ENCODE data around the gene NCAPD2. TPM values are rescaled to one million over a fixed set of nuclear protein-coding genes. Genes with fewer than 3 reads are reported as not detected.

The NCAPD2 gene
- total and polyA plus RNA-seq, 8 donors: 5.6 to 16.2 (median 8.5) TPM

- Histone ChIP-seq H3K27ac (no peak overlapping the region), H3K36me3 (peaks cover 5 to 56% (median 30%) of the 10 kb centered on the region in 3 donors), H3K4me1 (peaks cover 6 to 10% (median 7%) of the 10 kb centered on the region in 3 donors), H3K9me3 (no peaks in the 10 kb centered on the region), H3K27me3 (no peaks in the 10 kb centered on the region), H3K4me3 (no peak overlapping the region)
- intact Hi-C loops (cut with DNase I): no loop called here
- 90 to 93% methylated on average over 17 of the region's 17 CpGs for WGBS, 2 donors
- ATAC-seq: no peak
- peak in 1 of 6 donors; percentile 41 for DNase-seq
- FAIRE-seq: no peak
- no peak for TF ChIP-seq CTCF (IDR thresholded peaks at IDR 0.05)
These were observed 34.8 kb downstream of the NCAPD2 start for GRCh38 chr12:6528539-6529235.

DNA sequence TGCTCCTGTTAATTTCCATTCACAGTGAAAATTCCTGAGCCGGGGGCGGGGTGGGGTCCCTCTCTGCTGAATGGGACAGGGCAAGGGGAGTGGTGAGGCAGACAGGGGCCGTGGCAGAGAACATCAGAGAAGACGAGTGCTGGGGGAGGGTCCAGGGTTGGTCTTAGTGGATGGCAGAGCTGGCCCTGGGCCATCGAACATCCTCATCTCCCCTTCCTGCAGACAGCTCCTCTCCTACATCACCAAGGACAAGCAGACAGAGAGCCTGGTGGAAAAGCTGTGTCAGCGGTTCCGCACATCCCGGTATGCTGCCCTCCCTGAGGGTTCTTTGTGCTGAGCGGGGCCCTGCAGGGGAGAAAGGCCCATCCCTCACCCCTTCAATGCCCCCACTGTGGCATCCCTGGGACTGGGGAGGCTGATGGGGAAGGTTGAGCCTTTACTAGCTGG lies 35.4 kb downstream of the NCAPD2 start:
- Histone ChIP-seq H3K27ac (no peak overlapping the region), H3K36me3 (peaks cover 5 to 52% (median 30%) of the 10 kb centered on the region in 3 donors)
- intact Hi-C loops (cut with DNase I): no loop called here

GRCh38 chr12:6530576-6531260 lies 36.8 kb downstream of the NCAPD2 start:
- H3K27ac ChIP-seq: no peak overlapping the region
- no peak for ATAC-seq
- peaks cover 9 to 10% (median 9%) of the 10 kb centered on the region in 3 donors for H3K4me1 ChIP-seq
- TF ChIP-seq CTCF (IDR thresholded peaks at IDR 0.05): no peak
- WGBS, 2 donors: 94% methylated on average over 18 of the region's 18 CpGs
- intact Hi-C loops (cut with DNase I): no loop called here
- peaks cover 5 to 52% (median 26%) of the 10 kb centered on the region in 3 donors for H3K36me3 ChIP-seq
- no peak overlapping the region for H3K4me3 ChIP-seq
- FAIRE-seq: no peak
- H3K27me3 ChIP-seq: no peaks in the 10 kb centered on the region
- DNase-seq: peak in 1 of 6 donors; percentile 21
- no peaks in the 10 kb centered on the region for H3K9me3 ChIP-seq

More for the DNA sequence above, 35.4 kb downstream of the NCAPD2 start:
- Histone ChIP-seq H3K4me1 (peaks cover 6 to 10% (median 7%) of the 10 kb centered on the region in 3 donors), H3K4me3 (no peak overlapping the region), H3K27me3 (no peaks in the 10 kb centered on the region), H3K9me3 (no peaks in the 10 kb centered on the region)
- WGBS, 2 donors: 91% methylated on average over 9 of the region's 9 CpGs
- ATAC-seq: no peak
- no peak for TF ChIP-seq CTCF (IDR thresholded peaks at IDR 0.05)
- FAIRE-seq: no peak
- no peak for DNase-seq

DNA sequence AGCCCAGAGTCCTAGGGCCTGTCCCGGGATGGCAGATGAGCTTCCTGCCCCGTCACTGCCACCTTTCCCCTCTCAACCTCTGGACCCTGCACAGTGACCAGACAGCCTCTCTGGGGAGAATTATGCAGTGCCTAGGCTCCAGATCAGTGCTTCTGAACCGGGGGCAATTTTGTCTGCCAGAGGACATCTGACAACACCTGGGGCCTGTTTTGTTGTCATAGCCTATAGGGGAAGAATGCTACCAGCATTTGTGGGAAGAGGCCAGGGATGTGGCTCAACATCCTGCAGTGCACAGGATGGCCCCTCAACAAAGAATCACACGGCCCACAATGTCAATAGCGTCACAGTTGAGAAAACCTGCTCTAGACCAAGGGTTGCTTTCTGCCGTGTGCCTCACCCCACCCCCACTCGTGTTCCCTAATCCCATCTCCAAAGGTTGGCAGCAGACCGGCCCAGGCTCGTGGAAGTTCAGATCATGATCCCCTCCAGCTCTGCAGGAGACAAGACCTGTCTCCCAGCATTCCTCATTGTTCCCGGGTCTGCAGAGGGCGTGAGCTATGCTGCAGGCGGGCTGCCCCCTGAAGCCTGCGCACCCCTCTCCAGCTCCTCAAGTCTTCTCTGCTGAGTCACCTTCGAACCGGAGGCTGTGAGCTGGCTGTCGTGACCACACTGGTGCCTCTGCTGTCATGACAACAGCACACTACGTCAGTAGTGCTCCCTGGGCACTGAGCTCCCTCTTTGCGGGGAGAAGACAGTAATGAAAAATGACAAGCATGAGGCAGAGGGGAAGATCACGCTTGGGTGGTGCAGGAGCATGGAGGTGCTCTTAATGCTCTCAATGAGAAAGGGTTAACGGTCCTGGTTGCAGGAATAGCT lies 38.4 kb downstream of the NCAPD2 start:
- Histone ChIP-seq H3K36me3 (peaks cover 0 to 41% (median 16%) of the 10 kb centered on the region in 3 donors), H3K27ac (peak overlapping the region in 3 of 4 donors; percentile 82 to 98 (median 93)), H3K4me3 (peak overlapping the region in 1 of 4 donors; percentile 99), H3K4me1 (peaks cover 13 to 15% (median 15%) of the 10 kb centered on the region in 3 donors), H3K9me3 (no peaks in the 10 kb centered on the region), H3K27me3 (no peaks in the 10 kb centered on the region)
- DNase-seq (peak in 1 of 6 donors; percentile 42), FAIRE-seq (no peak), ATAC-seq (peak in 1 of 4 donors; percentile 6)
- 40 to 41% methylated on average over 20 of the region's 20 CpGs for WGBS, 2 donors
- no peak for TF ChIP-seq CTCF (IDR thresholded peaks at IDR 0.05)
- intact Hi-C loops (cut with DNase I): no loop called here
